ENCODE measurements around the gene ZNRF2. TPM values are rescaled to one million over a fixed set of nuclear protein-coding genes. Genes with fewer than 3 reads are reported as not detected.

Gene ZNRF2
- total RNA-seq (5.7 and 5.9 TPM in 2 replicates), polyA plus RNA-seq (0.96 and 1.4 TPM in 2 replicates), polyA minus RNA-seq (1.3 TPM in 2 replicates), Bru-seq, nascent RNA (percentile 64 among the genes with signal in this experiment), BruChase-seq, experiment 1, labeled RNA remaining after a 6-hour chase (percentile 44 among the genes with signal in this experiment), BruChase-seq, experiment 2, labeled RNA remaining after a 2-hour chase (percentile 53 among the genes with signal in this experiment)
- 1.3 and 1.5 TPM in 2 replicates for polyA plus RNA-seq (2011; cell fraction: cytosol; rRNA removed)
- polyA plus RNA-seq (2011; cell fraction: nucleus; rRNA removed), result 1.9 and 2.7 TPM in 2 replicates
- 1.3 and 2.3 TPM in 2 replicates for polyA plus RNA-seq (2012)
- 12.8 TPM for polyA minus RNA-seq (2011; cell fraction: cytosol; rRNA and poly(A)+ RNA removed)
- 7.1 and 10.0 TPM in 2 replicates for polyA minus RNA-seq (2011; cell fraction: nucleus; rRNA and poly(A)+ RNA removed)
- long read RNA-seq, transcript ZNRF2-201 (5 exons, 3,460 nt), result major isoform, 12 of 16 reads
- long read RNA-seq, partial matches to known transcripts, result 1 of 16 reads
- long read RNA-seq, other reads (novel, unspliced or antisense), result 3 of 16 reads

- Histone ChIP-seq H3K27ac (ENCODE audit: insufficient read depth, low read depth, low read length) (peak within 1 kb of the TSS; percentile 84), H3K4me1 (ENCODE audit: control insufficient read depth, extremely low read depth, insufficient read depth, low read length) (peaks cover 13% of the 10 kb centered on the region), H3K27me3 (ENCODE audit: control insufficient read depth in 2 of 2, insufficient read depth in 2 of 2, low read length in 2 of 2) (no peaks in the 10 kb centered on the region), H3K9ac (replicated peaks; ENCODE audit: extremely low read depth, insufficient read depth, low read length) (peak within 1 kb of the TSS; percentile 69), H3K79me2 (ENCODE audit: control insufficient read depth, insufficient read depth, low read length) (peaks cover 8% of the 10 kb centered on the region), H3K36me3 (ENCODE audit: control insufficient read depth in 2 of 2, extremely low read depth in 1 of 2, insufficient read depth in 2 of 2, low read length in 2 of 2) (no peaks in the 10 kb centered on the region), H2AFZ (ENCODE audit: low read depth, low read length) (peak within 1 kb of the TSS; percentile 74), H3K9me1 (replicated peaks; ENCODE audit: control insufficient read depth, extremely low read depth, insufficient read depth, low read length) (no peaks in the 10 kb centered on the region), H4K20me1 (replicated peaks; ENCODE audit: control insufficient read depth, extremely low read depth, insufficient read depth, low read length) (no peaks in the 10 kb centered on the region), H3K4me2 (ENCODE audit: insufficient read depth, low read length) (peak within 1 kb of the TSS; percentile 65), H3K9me3 (replicated peaks; ENCODE audit: control insufficient read depth, insufficient read depth, low read length) (no peaks in the 10 kb centered on the region), H3K4me3 (replicated peaks in 1 of 3; ENCODE audit: insufficient read depth in 1 of 3, low read depth in 1 of 3, low read length in 3 of 3) (peak within 1 kb of the TSS; percentile 39 to 57 (median 44))
- ChIA-PET CTCF (interaction anchor here (0.7 to 2.0 kb wide), 5 partner anchors 9 to 280 kb away, joined by 3 to 8 read pairs (median 4); no protein-coding TSS in a partner anchor), POLR2A (no interaction called here)
- FAIRE-seq (peak; percentile 88), DNase-seq (ENCODE audit: low read depth, low spot score) (peak; percentile 99)
- intact Hi-C loops (cut with micrococcal nuclease), result loop anchor here (2.0 to 10.0 kb wide), 7 partner anchors 120 to 278 kb away; partner anchors contain the start of genes FKBP14, GGCT and PLEKHA8
- TF ChIP-seq MAX (IDR thresholded peaks at IDR 0.05; ENCODE audit: insufficient read depth, insufficient read length), result peak; percentile 92
- TF ChIP-seq, protein P1, sequence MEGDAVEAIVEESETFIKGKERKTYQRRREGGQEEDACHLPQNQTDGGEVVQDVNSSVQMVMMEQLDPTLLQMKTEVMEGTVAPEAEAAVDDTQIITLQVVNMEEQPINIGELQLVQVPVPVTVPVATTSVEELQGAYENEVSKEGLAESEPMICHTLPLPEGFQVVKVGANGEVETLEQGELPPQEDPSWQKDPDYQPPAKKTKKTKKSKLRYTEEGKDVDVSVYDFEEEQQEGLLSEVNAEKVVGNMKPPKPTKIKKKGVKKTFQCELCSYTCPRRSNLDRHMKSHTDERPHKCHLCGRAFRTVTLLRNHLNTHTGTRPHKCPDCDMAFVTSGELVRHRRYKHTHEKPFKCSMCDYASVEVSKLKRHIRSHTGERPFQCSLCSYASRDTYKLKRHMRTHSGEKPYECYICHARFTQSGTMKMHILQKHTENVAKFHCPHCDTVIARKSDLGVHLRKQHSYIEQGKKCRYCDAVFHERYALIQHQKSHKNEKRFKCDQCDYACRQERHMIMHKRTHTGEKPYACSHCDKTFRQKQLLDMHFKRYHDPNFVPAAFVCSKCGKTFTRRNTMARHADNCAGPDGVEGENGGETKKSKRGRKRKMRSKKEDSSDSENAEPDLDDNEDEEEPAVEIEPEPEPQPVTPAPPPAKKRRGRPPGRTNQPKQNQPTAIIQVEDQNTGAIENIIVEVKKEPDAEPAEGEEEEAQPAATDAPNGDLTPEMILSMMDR (IDR thresholded peaks at IDR 0.05; ENCODE audit: extremely low read depth in 1 of 2, insufficient read depth in 1 of 2, low read depth in 1 of 2, low read length in 2 of 2), result peak; percentile 14 to 29
- TF ChIP-seq POLR2AphosphoS5 (IDR thresholded peaks at IDR 0.05; ENCODE audit: insufficient read depth, low read depth, low read length), result peak; percentile 38
- TF ChIP-seq POLR2A (IDR thresholded peaks at IDR 0.05; ENCODE audit: low read depth, low read length), result peak; percentile 19
- no peak for TF ChIP-seq MYC (IDR thresholded peaks at IDR 0.05; ENCODE audit: low read depth, low read length)
- TF ChIP-seq GATA2 (IDR thresholded peaks at IDR 0.05; ENCODE audit: insufficient read depth, insufficient read length, low read depth, low read length), result no peak
- dilution Hi-C loops (cut with MboI; ENCODE audit: extremely low pct_ligation_motif_present, low sequenced_read_pairs), result no loop called here
- BruUV-seq (replicated peaks), result no TSS peak
These were observed at the start of gene ZNRF2 for GRCh38 chr7:30284298-30285066. Gene ZNRF2, plus strand, starts transcription at chr7:30284597. Its CDS starts 761 bp downstream, at chr7:30285358.

All from endothelial cell of umbilical vein (primary cell).